RPMI7951 (cell line): ENCODE results near the gene GMCL1. TPM values are rescaled to one million over a fixed set of nuclear protein-coding genes. Genes with fewer than 3 reads are reported as not detected.
"Not testable (repeated sequence)": the region's sequence is repeated elsewhere in the genome, so short reads cannot be mapped to it uniquely, and the experiment has no call there.

ENCODE experiments used
- DNase-seq: peaks from one replicate; pipeline ENCODE4 v3.0.0-alpha.2; 2012; ENCODE audit warnings: low read depth
- total RNA-seq: library from RNA; depleted of rRNA; stranded (reverse); fragments of >200 nt; shearing (Covaris generic); gene quantifications from 2 replicates; pipeline ENCODE4 v1.2.3, GENCODE V29; 2014

GMCL1 gene
- total RNA-seq, 1 experiment from 2014 or later: 11.3 TPM

DNA sequence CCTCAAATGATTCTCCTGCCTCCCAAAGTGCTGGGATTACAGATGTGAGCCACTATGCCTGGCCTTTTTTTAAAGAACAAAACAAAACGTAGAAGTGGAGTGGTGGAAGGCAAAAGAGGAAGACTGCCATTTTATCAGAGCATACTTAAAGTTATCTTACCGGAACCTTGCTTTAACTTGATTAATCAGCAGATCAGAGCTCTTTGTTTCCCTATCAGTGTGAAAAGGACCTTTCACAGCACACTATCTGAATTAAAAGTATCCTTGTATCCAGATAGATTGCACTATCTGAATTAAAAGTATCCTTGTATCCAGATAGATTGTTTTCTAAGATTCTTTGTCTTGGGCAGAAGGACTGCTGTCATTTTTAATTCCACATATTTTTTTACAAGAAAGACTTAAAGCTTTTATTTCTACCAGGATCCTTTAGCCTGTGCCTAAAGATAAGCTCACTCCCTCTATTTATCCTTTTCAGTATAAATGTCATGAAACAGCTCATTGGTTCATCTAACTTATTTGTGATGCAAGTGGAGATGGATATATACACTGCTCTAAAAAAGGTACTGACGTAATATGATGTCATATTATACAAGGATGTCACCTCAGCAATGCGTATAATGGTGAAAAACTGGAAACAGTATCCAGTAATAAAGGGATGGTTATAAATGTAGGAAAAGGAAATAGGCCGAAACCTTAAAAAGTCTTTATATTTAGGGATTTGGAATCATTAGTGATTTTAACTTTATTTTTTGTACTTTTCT lies 17.8 kb downstream of the GMCL1 start:
- DNase-seq: no peak

DNA sequence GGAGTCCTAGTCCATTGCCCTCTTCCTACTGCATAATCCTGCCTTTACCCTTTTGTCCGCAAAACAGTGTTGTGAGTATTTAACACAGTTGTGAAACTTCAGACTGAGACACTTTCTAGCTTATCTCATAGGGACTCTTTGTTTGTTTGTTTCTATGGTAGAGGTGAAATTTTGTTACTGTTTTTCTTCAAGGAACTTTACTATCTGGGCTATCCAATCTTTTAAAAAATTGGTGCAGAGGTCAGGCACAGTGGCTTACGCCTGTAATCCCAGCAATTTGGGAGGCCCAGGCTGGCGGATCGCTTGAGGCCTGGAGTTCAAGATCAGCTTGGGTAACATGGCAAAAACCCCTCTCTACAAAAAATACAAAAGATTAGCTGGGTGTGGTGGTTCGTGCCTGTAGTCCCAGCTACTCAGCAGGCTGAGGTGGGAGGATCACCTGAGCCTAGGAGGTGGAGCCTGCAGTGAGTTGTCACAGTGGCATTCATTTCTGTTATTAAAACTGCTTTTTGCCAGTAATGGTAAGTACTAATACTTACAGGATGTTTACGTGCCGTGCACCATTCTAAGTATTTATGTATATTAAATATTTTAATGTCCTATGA lies 18.8 kb downstream of the GMCL1 start:
- DNase-seq: no peak

DNA sequence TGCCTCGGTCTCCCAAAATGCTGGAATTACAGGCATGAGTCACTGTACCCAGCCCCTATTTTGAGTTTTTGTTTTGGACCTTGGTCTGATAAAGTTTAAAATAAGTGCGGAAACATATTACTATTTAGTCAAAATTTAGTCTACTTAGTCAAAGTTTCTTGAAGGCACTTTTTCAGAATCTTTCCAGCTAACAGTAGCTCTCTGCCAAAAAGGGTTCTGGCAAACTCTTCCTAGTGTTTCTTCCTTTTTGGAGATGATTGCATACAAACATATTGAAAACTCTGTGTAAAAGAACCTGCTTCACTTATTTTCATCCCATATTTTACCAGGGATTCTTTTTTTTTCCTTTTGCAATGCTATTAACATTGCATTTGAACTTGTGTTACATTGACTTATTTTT lies 28.8 kb downstream of the GMCL1 start:
- no peak for DNase-seq

GRCh38 chr2:69863298-69863697 lies 33.8 kb downstream of the GMCL1 start:
- DNase-seq: no peak

- DNase-seq: no peak
Measured at GRCh38 chr2:69888451-69888850, 59.0 kb downstream of the GMCL1 start.

DNA sequence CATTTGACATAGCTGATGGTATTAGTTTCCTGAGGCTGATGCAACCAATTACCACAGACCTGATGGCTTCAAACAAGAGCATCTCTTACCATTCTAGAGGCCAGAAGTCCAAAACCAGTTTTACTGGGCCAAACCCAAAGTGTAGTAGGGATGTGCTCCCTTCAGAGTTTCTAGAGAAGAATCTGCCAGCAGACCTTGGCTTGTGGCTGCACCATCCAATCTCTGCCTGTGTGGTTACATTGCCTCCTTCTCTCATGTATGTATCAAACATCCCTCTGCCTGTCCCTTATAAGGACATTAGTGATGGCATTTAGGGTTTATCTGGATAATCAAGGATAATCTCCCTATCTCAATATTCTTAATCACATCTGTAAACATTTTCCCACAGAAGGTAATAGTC lies 59.8 kb downstream of the GMCL1 start:
- no peak for DNase-seq

DNA sequence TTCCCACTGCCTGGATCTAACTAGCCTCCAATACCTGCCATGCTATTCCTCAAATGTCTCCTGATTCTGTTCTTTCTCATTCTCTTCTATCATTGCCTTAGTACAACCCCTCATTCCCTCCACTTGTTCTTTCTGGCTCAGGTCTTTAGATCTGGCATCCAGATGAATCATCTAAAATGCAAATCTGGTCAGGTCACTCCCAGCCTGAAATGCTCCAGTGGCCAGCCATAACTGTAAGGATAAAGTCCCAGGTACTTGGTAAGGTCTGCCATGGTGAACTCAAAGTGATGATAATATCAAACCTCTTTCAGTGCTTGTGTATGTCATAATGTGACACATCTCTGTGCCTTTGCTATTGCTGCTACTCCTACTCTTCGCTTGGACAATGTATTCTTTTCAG lies 61.4 kb downstream of the GMCL1 start:
- no peak for DNase-seq

GRCh38 chr2:69892838-69893424 lies 63.5 kb downstream of the GMCL1 start:
- peak; percentile 13 for DNase-seq

GRCh38 chr2:69893684-69894551 lies 64.5 kb downstream of the GMCL1 start, which contains the start of gene SNRNP27:
Gene SNRNP27, plus strand, starts transcription at chr2:69893956. Its CDS starts 29 bp downstream, at chr2:69893985.
- peak; percentile 86 for DNase-seq

DNA sequence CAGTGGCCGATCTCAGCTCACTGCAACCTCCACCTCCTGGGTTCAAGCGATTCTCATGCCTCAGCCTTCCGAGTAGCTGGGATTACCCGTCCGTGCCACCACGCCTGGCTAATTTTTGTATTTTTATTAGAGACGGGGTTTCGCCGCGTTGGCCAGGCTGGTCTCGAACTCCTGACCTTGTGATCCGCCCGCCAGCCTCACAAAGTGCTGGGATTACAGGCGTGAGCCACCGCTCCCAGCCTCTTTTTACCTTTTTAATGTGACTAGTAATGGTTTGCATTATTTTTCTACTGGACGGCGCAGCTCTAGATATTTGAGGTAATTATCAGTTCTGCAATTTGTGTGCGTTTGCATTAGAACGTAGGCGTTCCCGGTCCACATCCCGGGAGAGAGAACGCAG lies 65.3 kb downstream of the GMCL1 start:
- not testable (repeated sequence) for DNase-seq

- DNase-seq: no peak
Measured at GRCh38 chr2:69902213-69902922, 72.9 kb downstream of the GMCL1 start.

GRCh38 chr2:69907216-69907615 lies 77.8 kb downstream of the GMCL1 start:
- DNase-seq: no peak

GRCh38 chr2:69911985-69912563 lies 82.6 kb downstream of the GMCL1 start:
- peak; percentile 69 for DNase-seq

DNA sequence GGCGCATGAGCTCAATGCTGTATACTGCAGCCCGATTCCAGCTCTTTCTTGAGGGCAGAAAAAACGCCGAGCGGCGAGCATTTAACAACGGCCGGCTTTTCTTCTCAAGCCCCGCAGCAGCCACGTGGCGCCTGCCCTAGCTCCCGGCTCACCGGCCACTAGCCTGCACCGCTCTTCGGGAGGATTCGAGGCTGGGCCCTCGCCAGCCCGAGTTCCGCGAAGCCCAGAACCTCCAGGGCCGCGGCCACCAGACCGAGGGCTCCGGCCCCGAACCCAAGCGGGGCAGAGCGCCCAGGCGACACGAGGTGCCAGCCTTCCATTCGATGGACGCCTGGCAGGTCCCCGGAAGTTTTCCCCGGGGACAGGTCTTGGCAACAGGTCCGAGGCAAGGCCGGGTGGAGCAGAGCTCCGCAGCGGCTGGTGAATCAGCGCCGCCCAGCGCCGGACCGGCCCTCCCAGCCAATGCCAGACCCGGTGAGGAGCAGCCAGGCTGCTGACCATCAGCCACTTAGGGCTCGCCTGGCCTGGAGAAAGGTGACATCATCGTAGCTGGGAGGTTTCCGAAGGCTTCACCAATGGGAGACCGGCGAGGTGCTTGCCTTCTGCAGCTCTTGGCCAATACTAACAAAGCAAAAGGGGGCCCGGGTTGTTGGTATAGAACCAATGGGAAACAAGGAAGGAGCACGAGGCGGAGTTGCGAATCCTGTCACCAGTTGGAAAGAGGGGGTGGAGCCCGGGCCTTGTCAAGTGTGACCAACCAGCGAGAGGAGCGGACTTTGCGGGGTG lies 84.9 kb downstream of the GMCL1 start:
- peak; percentile 100 for DNase-seq

DNA sequence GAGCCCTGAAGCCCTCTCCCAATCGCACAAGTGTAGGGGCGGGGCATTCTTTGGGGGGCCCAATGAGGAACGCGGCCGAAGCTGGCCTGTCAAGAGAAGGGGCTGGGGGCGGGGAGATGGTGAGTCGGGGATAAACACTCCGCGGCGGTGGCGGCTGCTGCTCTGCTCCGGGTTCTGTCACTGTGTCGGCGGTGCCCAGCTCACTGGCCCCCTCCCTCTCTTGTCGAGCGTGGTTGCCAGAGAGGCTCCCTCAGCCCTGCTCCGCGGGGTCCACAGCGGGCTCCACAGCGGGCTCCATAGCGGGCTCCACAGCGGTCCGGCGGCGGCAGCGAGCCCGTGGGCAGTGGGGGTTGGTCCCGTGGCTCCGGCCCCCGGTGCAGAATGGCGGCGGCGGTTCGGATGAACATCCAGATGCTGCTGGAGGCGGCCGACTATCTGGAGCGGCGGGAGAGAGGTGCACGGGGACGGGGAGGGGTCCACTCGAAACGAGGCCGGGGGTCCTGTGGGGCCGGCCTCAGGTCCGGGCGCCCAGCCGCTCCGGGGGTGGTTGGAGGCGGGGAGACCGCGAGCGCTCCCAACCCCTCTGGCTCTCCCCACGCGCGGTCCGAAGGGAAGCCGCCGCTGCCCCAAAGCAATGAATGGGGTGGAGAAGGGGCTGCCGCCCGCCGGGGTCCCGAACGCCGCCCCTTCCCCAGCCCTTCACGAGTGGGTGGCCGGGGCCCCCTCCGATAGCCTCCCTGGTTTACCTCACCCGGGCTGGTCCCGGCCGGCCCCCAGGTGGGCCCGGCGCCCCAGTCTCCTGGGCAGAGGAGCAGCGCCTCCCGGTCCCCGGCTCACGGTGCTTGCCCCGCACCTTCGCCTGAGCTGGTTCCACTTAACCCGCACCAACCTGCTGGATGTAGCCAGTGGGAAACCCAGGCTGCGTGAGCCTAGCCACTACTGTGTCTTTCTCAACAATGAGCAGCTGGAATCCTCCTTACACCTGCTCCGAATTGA lies 85.8 kb downstream of the GMCL1 start, which contains the start of gene MXD1:
Gene MXD1, plus strand, starts transcription at position 160 of the 996 bp plus-strand sequence. Its CDS starts 222 bp downstream, at position 382.
- no peak for DNase-seq

DNA sequence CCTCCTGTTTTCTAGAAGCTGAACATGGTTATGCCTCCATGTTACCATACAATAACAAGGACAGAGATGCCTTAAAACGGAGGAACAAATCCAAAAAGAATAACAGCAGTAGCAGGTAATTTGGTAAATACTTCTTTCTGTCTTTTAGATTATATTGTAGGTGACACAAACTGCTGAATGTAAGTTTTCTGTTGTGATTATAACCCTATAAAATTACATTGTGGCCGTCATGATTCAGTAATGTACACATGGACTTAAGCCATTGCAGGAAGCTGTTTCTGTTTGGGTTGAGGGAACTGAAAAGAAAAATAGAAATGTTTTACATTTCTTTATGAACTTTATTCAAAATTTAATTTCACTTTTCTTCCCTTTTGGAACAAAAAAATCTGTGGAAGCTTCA lies 86.6 kb downstream of the GMCL1 start:
- DNase-seq: no peak

DNA sequence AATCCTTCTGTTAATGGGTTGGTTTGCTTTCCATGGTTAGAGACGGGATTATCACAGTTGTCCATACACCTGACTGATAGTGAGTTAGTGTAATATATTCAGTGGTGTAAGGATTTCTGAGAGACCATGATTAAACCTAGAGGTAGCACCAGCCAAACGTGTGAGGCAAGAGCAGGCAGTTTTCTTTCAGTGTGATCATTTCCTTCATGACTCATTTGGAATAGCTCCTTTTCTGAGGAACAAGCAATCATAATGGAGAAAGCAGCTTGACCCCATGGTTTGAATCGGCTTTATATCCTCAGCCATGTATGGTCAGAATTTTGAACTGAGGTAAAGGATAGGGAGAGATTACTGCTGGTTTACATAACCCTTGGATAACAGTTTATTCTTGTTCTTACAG lies 88.4 kb downstream of the GMCL1 start:
- peak; percentile 67 for DNase-seq

- no peak for DNase-seq
Measured at GRCh38 chr2:69918401-69918800, 88.9 kb downstream of the GMCL1 start.

DNA sequence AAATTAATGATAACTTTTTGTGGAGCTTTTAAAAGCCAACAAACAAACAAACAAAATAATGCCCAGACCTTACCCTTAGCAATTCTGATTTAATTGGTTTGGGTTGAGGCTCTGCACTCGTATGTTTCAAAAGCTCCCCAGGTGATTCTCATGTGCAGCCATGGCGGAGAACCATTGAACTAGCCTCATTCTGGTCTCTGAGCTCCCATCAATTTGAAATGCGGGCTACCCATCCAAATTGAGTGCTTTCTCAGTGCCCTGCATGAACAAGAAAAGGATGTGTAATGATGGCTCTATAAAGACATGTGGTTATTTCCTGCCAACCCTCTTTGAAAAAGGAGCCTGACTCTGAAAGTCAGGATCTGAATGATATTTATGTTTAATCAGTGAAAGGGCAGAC lies 93.7 kb downstream of the GMCL1 start:
- DNase-seq: no peak
